HG02678 (cell line): ENCODE results near the gene C1orf74.
A peak's percentile ranks its signal among the peaks of the same experiment; 100 is the strongest.
"Not testable (repeated sequence)": the region's sequence is repeated elsewhere in the genome, so short reads cannot be mapped to it uniquely, and the experiment has no call there.

Source experiments
- ATAC-seq: cut with Tn5 transposase; IDR thresholded peaks from one replicate; pipeline ENCODE4 v1.9.1; 2021; ENCODE audit warnings: mild to moderate bottlenecking, moderate library complexity; ENCODE audit not compliant: unreplicated experiment

The C1orf74 gene

GRCh38 chr1:209805875-209806760 is 21.8 kb upstream of the C1orf74 start, which contains the start of gene IRF6:
Gene IRF6, minus strand, starts transcription at chr1:209806142. Its CDS starts 4,729 bp downstream, at chr1:209801413.
- peak; percentile 97 for ATAC-seq

- ATAC-seq, result no peak
Observed at GRCh38 chr1:209805341-209805781, 21.0 kb upstream of the C1orf74 start.

DNA sequence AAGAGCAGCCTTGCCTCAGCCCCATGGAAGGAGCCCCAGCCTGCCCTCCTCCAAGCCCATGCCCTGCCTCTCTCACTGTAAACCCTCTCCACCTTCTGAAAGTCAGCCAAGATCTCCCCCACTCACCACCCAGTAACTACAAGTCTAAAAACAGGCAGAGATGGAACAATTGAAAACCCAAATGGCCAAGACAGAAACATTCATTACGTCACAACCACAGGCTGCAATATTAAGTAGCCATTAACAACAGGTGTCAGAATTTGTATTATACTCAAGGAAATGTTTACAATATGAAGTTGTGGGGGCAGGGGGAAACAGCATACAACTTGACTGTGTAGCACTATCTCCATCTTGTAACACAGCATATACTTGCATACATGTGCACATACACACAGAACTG is 19.2 kb upstream of the C1orf74 start:
- ATAC-seq, result no peak

- ATAC-seq, result no peak
Observed at GRCh38 chr1:209802780-209803152, 18.4 kb upstream of the C1orf74 start.

DNA sequence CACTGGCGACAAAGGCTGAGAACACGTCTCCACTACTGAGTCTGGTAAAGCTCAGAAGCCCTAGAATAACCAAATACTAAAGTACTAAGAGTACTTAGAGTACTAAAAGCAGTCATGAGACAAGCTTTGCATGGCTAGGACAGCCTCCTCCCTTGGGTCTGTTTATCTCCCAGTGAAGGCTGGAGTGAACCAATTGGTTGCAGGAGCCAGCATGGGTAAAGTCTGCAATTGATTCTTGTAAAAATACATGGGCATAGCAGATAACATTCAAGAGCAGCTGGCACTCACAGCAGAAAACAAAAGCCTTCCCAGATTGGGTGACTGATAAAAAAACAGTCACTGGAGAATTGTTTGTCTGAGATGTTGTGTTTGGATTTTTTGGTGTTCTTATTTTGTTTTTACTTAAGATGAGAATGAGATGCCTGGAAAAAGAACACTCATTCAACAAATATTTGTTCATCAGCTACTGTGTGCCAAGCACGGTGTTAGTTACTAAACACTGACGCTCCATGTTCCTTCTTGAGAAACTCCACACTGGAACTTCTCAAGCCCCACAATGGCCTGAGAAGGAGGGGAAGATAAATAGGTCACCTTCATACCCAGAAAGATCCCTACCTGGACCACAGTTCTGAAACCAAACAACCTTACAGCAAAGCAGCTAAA is 17.9 kb upstream of the C1orf74 start:
- ATAC-seq, result no peak

DNA sequence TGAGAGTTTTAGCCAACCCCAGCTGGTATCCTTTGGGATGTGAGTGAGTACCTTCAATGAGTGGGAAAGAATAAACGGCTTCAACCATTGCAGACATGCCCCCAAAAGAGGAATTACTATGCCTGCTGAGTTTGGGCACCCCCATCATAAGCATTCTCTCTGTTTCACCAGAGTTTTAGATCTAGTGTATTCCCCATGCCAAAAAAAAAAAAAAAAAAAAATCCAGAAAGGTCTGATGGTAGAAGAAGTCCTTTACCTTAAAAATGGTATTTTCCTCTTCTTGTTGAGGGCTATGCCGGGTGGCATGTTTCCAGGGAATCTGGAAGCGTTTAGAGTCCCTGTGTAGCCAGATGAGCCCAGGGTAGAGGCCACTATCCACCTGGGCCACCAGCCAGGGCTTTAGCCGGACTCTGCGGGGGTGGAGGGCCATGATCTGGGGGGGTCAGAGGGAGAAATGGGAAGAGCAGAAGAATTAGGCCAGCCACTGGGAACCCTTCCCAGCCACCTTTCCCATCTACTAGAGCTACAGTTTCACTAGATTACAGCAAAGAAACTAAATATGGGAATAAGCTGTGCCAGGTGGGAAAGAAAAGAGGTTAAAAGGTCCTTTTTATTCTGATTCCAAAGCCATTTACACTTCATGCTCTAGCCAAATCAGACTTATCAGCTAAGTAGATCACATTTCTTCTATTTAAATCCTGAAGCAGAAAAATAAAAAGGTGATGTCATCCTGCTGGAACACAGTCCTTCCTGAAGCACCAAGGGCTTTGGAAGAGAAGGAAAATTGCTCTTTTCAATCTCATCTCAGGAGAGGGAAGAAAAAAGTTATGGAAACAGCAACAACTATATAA is 16.9 kb upstream of the C1orf74 start:
- no peak for ATAC-seq

DNA sequence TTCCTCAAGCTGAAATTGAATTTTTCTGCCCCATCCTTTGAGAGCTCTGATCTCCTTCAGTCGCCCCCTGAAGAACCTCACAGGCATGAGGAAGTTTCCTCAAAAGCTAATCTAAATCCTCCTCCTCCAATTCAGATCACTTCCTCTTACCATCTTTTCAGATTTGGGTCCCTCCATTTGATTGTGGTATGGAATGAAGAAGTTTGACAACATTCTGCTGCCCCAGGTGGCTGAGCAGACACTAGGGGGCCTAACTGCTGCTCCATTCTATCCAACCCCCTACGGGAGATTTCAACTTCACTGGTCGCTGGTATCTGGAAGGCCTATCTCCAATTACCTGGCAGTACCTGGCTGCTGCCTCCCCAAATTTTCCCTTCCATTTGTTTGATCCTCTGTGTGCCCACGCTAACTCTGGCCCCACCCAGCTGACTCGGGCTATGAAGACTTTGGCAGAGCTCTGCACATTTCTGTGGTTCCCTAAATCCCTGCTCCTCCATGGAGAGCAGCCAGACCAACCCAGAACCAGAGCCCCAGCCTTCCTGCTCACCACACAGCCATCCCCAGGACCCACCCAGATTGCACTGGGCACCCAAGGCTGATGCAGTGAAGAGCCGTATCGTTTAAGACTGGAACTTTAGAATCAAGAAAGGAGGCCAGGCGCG is 13.8 kb upstream of the C1orf74 start:
- ATAC-seq, result no peak

GRCh38 chr1:209793711-209794110 is 9.4 kb upstream of the C1orf74 start:
- not testable (repeated sequence) for ATAC-seq

- ATAC-seq, result no peak
Observed at GRCh38 chr1:209791920-209792319, 7.6 kb upstream of the C1orf74 start.

DNA sequence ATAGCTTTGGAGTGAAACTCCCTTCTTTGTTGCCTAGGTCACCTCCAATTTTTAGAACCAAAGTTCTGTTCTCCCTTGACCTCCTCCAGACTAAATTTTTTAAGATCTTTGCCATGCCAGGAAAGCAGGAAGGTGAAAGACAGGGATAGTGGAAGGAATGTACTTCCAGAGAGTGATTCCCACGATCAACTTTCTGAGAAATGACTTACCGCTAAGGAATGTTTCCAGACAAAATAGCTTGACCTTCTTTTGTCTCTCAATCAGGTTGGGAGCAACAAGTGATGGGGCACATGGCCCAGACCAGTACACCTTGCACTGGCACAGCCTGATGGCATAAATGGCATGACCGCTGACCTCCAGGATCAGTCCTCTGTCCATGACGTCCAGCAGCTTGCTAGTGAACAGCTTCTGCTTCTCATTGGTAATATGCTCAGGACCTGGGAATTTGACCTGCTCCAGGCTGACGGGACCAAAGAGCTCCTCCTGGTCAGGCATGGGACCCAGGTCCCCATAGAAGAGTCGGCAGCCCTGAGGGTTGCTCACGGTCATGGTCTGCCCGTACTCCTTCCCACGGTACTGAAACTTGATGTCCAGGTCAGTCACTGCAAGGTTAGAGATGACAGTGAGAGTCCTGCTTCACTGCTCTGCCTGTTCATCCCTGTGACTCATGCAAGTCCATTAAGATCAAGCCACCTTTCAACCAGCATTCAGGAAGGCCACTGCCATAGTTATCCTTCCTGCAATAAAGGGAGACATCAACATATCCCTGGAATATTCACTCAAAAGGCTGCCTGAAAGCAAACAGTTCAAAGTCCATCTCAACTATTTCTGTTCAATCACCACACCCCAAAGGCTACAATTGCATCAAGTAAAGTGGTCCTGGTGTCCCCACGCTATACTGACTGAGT is 6.2 kb upstream of the C1orf74 start:
- ATAC-seq, result no peak

DNA sequence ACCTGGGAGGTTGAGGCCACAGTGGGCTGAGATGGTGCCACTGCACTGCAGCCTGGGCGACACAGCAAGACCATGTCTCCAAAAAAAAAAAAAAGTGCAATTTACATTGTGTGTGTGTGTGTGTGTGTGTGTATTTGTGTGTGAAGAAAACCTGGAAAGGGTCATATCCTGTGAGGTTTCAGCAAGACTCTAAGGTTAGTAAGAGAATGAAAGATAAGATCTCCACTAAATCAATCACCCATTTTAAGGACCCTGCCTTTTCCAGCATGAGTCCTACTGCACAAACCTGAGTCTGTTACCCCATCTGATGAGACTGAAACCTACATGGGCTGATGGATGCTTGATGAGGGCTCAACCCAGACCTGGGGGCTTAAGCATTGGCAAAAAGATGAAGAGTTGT is 4.9 kb upstream of the C1orf74 start:
- no peak for ATAC-seq

DNA sequence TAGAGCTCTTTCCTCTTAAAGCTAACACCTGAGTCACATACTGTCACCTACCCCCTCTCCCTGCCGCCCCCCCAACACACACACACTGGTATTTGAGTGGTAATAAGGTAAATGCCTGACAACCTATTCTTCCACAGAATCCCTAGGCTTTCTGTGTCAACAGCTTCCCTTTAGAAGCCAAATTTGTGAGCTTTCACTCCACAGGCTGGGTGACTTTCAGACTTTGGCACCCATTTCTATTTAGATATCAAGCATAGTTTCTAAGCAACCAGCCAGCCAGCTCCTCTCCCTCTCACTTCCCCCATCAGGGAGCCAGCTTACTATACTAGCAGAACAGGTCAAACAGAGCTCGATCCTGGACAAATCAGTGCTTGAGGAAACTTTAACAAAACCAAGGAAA is 3.2 kb upstream of the C1orf74 start:
- ATAC-seq, result no peak

- no peak for ATAC-seq
Observed at GRCh38 chr1:209786146-209786545, 1.8 kb upstream of the C1orf74 start.

GRCh38 chr1:209785592-209785991 is 1.2 kb upstream of the C1orf74 start:
- no peak for ATAC-seq

- ATAC-seq, result no peak
Observed at GRCh38 chr1:209783386-209783785, 973 bp downstream of the C1orf74 start.

GRCh38 chr1:209780268-209780667 is 4.1 kb downstream of the C1orf74 start:
- ATAC-seq, result no peak

GRCh38 chr1:209778102-209778501 is 6.3 kb downstream of the C1orf74 start:
- ATAC-seq, result no peak

DNA sequence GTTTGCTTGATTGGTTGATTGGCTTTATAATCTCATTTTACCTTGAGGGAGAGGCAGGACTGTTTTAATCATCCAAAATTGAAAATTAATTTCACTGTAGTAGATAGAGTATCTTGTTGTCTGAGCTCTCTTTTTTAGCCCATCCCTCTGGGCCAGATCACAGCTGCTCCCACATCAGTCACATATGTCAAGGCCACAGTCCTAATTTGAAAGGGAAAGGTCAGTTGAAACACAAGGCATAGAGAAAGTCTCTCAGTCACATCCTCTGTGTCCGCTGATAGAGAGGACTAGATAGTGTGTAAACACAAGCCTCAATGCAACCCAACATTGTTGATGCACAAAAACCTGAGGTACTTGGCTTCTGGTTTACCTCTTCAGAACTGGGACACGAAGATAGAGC is 6.8 kb downstream of the C1orf74 start:
- no peak for ATAC-seq

DNA sequence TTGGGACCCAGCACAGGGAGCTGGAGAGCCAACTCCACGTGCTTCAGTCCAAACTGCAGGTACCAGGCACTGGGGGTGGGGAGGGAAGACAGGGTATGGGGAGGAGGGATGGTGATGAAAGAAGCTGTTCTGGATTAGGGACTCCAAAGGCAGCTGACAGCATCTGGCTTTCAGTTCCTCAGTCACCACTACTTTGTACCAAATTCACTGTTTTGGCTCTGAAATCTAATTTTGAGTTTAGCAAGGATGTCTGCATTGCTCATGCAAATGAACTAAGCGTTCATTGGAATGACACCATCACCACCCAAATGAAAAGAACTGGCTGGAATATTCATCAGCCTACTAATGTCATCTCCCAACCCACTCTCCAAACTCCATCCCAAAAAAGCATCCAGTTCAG is 8.7 kb downstream of the C1orf74 start:
- no peak for ATAC-seq

DNA sequence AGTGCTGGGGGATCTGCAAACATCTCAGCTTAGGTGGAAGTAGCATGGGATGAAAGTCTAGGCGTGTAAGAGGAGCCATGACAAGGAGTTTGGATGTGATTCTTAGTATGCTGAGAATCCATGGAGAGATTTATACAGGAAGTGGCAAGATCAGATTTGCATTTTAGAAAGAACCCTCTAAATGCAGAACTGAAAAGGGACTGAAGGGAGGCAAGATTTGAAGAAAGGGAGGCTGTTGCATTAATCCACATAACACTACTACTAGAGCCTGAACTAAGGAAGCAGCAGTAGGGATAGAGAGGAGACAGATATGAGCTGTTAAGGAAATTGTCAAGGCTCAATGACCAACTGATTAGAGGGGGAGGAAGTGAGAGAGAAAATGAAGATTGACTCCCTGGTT is 9.8 kb downstream of the C1orf74 start:
- ATAC-seq, result no peak
